Gastrocnemius medialis (tissue), 4 donors: ENCODE results near the gene SND1. TPM values are rescaled to one million over a fixed set of nuclear protein-coding genes. Genes with fewer than 3 reads are reported as not detected.

Experiments
- ATAC-seq, 2 donors: fragments of 150-250 bp; one replicate each; pipeline ENCODE4 v1.9.1; 2016
- DNase-seq, 2 donors: peaks; one replicate each; pipeline ENCODE4 v3.0.0-alpha.2; 2019
- H3K27ac ChIP-seq, 4 donors: fragments of 200-600 bp; sonication (generic); 1 replicate in 1 of 4; 2 replicates in 3 of 4; pipeline ENCODE4 v1.5.1; 2016 to 2018; ENCODE audit warnings: mild to moderate bottlenecking in 2 of 4, moderate library complexity in 1 of 4
- H3K27me3 ChIP-seq, 3 donors: fragments of 200-600 bp; sonication (generic) in 2 of 3; 1 replicate in 1 of 3; 2 replicates in 2 of 3; pipeline versions ENCODE4 v1.5.1 to v1.6.0; 2016 to 2019; ENCODE audit warnings: mild to moderate bottlenecking in 1 of 3, moderate library complexity in 1 of 3
- H3K36me3 ChIP-seq, 2 donors: fragments of 200-600 bp; sonication (generic) in 1 of 2; one replicate each; pipeline ENCODE4 v1.5.1; 2017 to 2018
- H3K4me1 ChIP-seq, 2 donors: fragments of 200-600 bp; sonication (generic) in 1 of 2; one replicate each; pipeline ENCODE4 v1.5.1; 2016 to 2017; ENCODE audit warnings: mild to moderate bottlenecking in 2 of 2
- H3K4me3 ChIP-seq, 4 donors: fragments of 200-600 bp; sonication (generic) in 3 of 4; 1 replicate in 1 of 4; 2 replicates in 3 of 4; pipeline ENCODE4 v1.5.1; 2016 to 2019; ENCODE audit warnings: mild to moderate bottlenecking in 2 of 4
- H3K9me3 ChIP-seq, 3 donors: fragments of 200-600 bp; sonication (generic) in 2 of 3; 1 replicate in 1 of 3; 2 replicates in 2 of 3; pipeline ENCODE4 v1.5.1; 2016 to 2019
- POLR2A ChIP-seq, 2 donors: fragments of 450-650 bp; IDR thresholded peaks; one replicate each; pipeline ENCODE4 v1.6.1; 2017; ENCODE audit warnings: antibody characterized with exemption in 2 of 2, mild to moderate bottlenecking in 2 of 2, moderate library complexity in 2 of 2
- in situ Hi-C, 4 donors: fragments of 200-750 bp; cut with MboI; loops; one replicate each; pipeline versions ENCODE4 v1.15.0 to v1.8.0; 2017; ENCODE audit warnings: low sequenced_read_pairs in 4 of 4
- intact Hi-C: fragments of 100-400 bp; cut with DNase I; formaldehyde crosslinking; loops from one replicate; pipeline ENCODE4 v1.15.1; 2023; ENCODE audit warnings: low total_unique reads
- total RNA-seq, 4 donors: library from RNA; depleted of rRNA; stranded (reverse); fragments of >200 nt; gene quantifications; one replicate each; pipeline versions ENCODE4 v1.1.0 to v1.2.3, GENCODE V29; 2016
- TF ChIP-seq, protein P1 (sequence below), 5 experiments: fragments of 450-650 bp in 3 of 5; fragments of 200-600 bp in 2 of 5; sonication (generic) in 2 of 5; IDR thresholded peaks in 4 of 5; conservative IDR thresholded peaks in 1 of 5; 1 replicate in 4 of 5; 2 replicates in 1 of 5; pipeline ENCODE4 v1.5.1; 2016 to 2019; ENCODE audit warnings: antibody characterized with exemption in 5 of 5, mild to moderate bottlenecking in 3 of 5, moderate library complexity in 3 of 5

The SND1 gene
- total RNA-seq, 4 donors from 2014 or later = 30.4 to 73.0 (median 50.3) TPM

DNA sequence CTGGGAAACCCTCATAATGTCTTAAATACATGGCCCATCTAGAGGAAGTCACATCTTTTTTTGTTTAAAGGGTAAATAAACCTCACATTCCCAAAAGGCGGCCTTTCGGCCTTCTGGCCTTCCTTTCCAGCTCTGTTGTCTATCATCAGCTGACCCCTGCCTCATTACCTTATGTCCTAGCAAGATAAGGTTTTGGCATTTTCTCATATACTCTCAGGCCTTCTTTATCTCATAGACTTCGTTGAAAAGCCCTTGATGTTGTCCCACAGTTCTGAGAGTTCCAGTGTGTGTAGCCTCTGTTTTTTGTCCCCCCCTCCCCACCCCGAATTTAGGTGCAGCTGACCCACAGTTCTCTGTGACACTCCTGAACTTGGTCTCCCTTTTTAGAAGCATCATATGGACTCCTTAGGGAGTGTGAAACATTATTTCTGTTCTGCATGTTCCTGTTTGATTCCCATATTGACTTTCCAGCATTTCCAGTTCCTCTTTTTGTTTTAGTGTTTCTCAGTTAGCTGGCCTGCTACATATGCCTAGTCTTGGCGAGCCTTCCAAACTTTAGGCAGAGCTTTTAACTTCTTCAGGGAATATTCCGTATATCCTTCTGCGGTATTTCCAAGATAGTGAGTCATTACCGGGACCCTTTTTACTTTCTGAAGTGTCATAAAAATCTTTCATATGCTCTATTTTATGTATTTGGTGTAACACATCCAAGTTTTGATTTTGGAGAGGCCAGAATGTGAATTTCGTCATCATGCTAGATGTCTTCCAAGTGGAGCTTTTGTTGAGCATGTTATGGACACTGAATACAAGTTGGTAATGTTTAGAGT lies 240.7 kb downstream of the SND1 start:
- TF ChIP-seq, protein P1, sequence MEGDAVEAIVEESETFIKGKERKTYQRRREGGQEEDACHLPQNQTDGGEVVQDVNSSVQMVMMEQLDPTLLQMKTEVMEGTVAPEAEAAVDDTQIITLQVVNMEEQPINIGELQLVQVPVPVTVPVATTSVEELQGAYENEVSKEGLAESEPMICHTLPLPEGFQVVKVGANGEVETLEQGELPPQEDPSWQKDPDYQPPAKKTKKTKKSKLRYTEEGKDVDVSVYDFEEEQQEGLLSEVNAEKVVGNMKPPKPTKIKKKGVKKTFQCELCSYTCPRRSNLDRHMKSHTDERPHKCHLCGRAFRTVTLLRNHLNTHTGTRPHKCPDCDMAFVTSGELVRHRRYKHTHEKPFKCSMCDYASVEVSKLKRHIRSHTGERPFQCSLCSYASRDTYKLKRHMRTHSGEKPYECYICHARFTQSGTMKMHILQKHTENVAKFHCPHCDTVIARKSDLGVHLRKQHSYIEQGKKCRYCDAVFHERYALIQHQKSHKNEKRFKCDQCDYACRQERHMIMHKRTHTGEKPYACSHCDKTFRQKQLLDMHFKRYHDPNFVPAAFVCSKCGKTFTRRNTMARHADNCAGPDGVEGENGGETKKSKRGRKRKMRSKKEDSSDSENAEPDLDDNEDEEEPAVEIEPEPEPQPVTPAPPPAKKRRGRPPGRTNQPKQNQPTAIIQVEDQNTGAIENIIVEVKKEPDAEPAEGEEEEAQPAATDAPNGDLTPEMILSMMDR (IDR thresholded peaks at IDR 0.05 in 4 of 5, conservative IDR thresholded peaks at IDR 0.05 in 1 of 5) = no peak
- TF ChIP-seq POLR2A (IDR thresholded peaks at IDR 0.05) = no peak
- in situ Hi-C loops = no loop called here
- Histone ChIP-seq H3K36me3 (peaks cover 0 to 13% of the 10 kb centered on the region in 2 donors), H3K27ac (no peak overlapping the region), H3K9me3 (no peaks in the 10 kb centered on the region), H3K4me3 (no peak overlapping the region), H3K27me3 (no peaks in the 10 kb centered on the region), H3K4me1 (no peaks in the 10 kb centered on the region)
- ATAC-seq (no peak), DNase-seq (no peak)
- intact Hi-C loops = no loop called here

DNA sequence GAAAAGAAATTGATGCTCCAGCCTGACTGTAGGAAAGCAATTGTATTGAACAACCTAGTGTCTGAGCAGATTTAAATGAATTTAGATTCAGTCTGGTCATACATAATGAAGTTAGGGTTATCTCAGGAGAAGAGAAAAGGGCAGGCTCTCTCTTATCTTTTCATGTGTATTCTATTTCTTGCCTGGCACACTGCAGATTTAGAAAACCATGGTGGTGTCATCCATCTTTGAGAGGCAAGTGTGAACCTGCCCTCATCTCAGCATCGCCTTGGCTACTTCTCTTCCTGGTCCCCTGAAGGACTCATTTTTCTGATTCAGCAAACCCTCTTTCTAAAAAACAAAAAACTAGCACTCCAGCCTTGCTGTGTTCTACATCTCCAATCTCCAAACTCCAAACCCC lies 241.6 kb downstream of the SND1 start:
- H3K4me1 ChIP-seq = no peaks in the 10 kb centered on the region
- no peak overlapping the region for H3K4me3 ChIP-seq
- TF ChIP-seq, protein P1 (IDR thresholded peaks at IDR 0.05 in 4 of 5, conservative IDR thresholded peaks at IDR 0.05 in 1 of 5) = no peak
- TF ChIP-seq POLR2A (IDR thresholded peaks at IDR 0.05) = no peak
- no peak for ATAC-seq
- H3K27ac ChIP-seq = no peak overlapping the region
- H3K36me3 ChIP-seq = peaks cover 0 to 7% of the 10 kb centered on the region in 2 donors
- in situ Hi-C loops (no loop called here), intact Hi-C loops (no loop called here)
- H3K9me3 ChIP-seq = no peaks in the 10 kb centered on the region
- no peaks in the 10 kb centered on the region for H3K27me3 ChIP-seq
- no peak for DNase-seq

DNA sequence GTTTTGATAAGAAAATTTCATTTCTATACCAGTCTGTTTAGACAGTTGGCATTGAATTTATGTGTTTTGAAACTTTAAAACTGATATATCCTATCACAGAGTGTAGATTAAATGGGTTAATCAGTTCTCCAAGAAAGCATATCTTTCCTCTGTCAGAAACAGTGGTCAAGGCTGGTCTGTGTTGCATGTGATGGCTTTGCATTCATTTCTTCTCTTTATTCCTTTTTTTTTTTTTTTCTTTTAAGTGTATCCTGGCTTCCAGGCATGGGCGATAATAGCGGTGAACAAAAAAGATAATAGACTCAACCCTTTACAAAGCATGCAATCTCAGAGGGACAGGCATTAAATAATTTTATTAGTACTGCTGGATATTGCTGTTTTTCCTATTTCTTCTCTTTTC lies 242.6 kb downstream of the SND1 start:
- Histone ChIP-seq H3K9me3 (no peaks in the 10 kb centered on the region), H3K4me1 (no peaks in the 10 kb centered on the region), H3K27me3 (no peaks in the 10 kb centered on the region), H3K27ac (no peak overlapping the region), H3K4me3 (no peak overlapping the region), H3K36me3 (no peaks in the 10 kb centered on the region)
- no peak for DNase-seq
- in situ Hi-C loops (no loop called here), intact Hi-C loops (no loop called here)
- no peak for ATAC-seq
- TF ChIP-seq POLR2A (IDR thresholded peaks at IDR 0.05) = no peak
- TF ChIP-seq, protein P1 (IDR thresholded peaks at IDR 0.05 in 4 of 5, conservative IDR thresholded peaks at IDR 0.05 in 1 of 5) = no peak

DNA sequence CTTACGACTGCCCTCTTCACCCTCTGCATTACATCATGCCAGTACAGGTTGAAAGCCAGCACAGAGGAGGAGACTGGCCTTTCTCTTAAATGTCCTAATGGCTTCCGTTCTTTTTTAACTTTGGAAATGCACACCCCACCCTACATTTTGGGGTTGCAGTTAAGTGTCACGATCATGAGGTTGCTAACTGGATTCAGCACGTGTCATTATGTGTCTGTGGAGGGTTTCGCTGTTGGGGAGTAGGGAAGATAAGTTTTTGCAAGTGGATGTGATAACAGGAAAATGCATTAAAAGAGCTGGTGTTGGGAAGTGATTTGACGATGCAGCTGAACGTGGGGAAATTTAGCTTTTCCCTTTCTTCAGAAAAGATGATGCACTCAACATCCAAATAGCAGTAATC lies 243.4 kb downstream of the SND1 start:
- intact Hi-C loops = no loop called here
- H3K4me1 ChIP-seq = no peaks in the 10 kb centered on the region
- in situ Hi-C loops = no loop called here
- DNase-seq (no peak), ATAC-seq (no peak)
- no peaks in the 10 kb centered on the region for H3K9me3 ChIP-seq
- H3K27ac ChIP-seq = no peak overlapping the region
- TF ChIP-seq, protein P1 (IDR thresholded peaks at IDR 0.05 in 4 of 5, conservative IDR thresholded peaks at IDR 0.05 in 1 of 5) = no peak
- no peak for TF ChIP-seq POLR2A (IDR thresholded peaks at IDR 0.05)
- H3K4me3 ChIP-seq = no peak overlapping the region
- no peaks in the 10 kb centered on the region for H3K27me3 ChIP-seq
- no peaks in the 10 kb centered on the region for H3K36me3 ChIP-seq
